NCI-H748 (cell line): ENCODE data around the gene C12orf60.
"Not testable (repeated sequence)": the region's sequence is repeated elsewhere in the genome, so short reads cannot be mapped to it uniquely, and the experiment has no call there.

Experiments used
- DNase-seq: peaks from one replicate; lab custom pipeline; 2025; ENCODE audit not compliant: unreplicated experiment; lab: John Stamatoyannopoulos, UW

Gene C12orf60, protein sequence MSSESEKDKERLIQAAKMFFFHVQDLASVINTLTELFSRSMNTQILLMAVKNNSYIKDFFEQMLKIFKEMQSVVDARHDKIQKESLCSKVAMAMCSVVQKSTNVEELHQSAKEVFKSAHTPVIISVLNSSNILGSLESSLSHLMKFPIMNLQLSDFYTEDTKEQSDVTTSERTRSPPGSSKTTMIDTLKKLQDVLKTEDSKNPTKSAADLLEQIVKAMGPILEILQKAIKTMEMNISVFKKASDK

DNA sequence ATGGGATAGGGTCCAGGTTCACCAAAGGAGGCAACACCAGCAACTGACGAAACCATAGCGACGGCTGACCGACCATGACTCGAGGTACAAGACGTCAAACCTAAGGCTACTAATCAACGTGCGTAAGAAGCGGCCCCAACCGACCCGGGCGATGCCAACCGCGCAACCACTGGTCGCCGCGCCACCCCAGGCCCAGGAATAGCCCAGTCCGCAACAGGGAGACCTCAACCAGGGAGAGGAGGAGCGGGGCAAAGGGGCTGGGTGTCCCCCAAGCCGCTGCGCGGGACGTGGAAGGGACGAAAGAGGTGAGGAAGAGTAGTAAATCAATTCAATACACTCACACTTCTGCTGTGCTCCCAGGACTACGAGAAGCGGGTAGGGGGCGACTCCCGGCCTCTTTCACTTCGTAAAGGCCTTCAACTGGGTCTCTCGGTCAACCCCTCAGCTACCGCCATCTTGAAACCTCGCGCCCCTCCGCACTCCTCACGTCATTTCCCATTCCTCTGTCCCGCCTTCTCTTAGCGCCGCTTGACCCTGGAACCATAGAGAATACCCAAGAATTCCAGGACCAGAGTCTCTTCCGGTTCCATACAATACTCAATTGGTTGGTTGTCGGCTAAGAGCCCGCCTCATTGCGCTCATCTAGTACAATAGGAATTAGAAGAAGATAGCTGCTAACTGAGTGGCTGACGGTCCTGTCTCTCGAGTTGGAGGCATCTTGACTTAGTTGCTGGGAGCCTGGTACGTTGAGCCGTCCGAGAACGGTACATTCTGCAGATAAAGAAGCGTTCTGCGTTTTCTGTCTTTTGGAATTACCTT is at the start of gene C12orf60, which contains the start of gene WBP11:
Gene C12orf60 (plus strand): TSS at position 660 of the 819 bp plus-strand sequence. CDS start 19,266 bp downstream, outside the sequence.
Gene WBP11 (minus strand): TSS at position 468 of the 819 bp plus-strand sequence. CDS start 2,095 bp downstream, outside the sequence.
- DNase-seq, result peak; percentile 98

DNA sequence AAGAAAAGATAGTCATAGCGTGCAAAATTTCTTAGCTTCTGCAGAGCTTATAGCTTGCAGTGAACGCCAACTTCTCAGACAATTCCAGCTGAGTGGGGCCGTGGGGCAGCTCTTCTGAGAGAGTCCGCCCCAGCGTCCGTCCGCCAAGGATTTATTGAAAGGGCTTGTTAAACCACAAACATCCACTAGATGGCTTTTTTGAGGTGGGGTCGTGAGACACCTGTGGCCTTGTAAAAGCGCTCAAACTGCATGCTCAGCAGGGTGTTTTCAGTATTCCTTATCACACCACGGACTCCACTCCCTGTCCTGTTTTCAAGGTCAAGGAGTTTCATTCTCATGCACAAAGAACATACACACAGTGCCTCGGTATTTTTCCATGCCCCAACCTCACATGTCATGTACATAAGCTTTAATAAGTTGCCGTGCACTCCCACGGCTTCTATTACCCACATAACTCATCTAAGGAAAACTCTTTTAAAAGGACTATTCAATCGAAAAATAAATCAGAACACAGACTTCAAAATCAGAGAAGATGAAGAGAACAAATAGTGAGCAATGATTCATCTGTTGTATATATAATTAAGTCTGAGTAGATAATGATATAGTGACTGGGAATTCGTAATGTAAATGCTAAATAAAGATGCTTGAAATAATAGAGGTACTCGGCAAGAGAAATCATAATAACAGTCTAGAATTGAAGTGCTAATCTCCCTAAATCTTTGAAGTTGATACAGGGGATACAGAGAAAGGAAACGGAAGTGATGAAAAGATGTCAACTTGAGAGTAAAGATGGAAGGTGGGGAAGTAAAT is 46.9 kb upstream of the C12orf60 start:
- DNase-seq, result peak; percentile 31

DNA sequence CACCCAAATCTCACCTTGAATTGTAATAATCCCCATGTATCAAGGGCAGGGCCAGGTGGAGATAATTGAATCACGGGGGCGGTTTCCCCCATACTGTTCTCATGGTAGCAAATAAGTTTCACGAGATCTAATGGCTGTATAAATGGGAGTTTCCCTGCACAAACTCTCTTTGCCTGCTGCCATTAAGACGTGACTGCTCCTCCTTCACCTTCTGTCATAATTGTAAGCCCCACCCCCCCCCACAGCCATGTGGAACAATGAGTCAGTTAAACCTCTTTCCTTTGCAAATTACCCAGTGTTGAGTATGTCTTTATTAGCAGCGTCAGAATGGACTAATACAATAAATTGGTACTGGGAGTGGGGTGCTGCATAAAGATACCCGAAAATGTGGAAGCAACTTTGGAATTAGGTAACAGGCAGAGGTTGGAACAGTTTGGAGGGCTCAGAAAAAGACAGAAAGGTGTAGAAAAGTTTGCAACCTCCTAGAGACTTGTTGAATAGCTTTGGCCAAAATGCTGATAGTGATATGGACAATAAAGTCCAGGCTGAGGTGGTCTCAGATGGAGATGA is 43.7 kb upstream of the C12orf60 start:
- DNase-seq, result not testable (repeated sequence)

DNA sequence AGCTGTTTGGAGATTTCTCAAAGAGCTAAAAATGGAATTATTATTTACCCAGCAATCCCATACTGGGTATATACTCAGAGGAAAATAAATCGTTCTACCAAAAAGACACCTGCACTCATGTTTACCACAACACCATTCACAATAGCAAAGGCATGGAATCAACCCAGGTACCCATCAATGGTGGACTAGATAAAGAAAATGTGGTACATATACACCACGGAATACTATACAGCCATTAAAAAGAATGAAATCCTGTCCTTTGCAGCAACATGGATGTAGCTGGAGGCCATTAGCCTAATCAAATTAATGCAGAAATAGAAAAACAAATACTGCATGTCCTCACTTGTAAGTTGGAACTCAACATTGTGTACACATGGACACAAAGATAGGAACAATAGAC is 38.1 kb upstream of the C12orf60 start:
- no peak for DNase-seq

DNA sequence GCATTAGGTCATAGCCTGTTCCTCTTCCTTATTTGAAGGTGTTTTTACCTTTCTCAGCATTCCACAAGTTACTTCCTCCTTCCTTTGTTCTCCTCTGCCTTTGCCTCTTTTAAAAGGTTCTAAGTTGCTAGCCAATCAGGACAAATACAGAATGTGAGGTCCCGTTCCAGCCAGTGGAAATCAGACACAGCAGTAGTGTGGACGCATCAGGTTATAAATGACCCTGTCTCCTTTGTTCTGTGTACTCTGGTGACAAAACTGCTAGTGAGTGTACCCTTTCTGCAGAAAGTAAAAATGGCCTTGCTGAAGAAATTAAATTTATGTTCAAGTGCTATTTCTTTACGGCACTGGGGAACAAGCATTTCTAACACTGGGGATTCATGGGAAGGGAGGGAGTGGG is 37.5 kb upstream of the C12orf60 start:
- not testable (repeated sequence) for DNase-seq

DNA sequence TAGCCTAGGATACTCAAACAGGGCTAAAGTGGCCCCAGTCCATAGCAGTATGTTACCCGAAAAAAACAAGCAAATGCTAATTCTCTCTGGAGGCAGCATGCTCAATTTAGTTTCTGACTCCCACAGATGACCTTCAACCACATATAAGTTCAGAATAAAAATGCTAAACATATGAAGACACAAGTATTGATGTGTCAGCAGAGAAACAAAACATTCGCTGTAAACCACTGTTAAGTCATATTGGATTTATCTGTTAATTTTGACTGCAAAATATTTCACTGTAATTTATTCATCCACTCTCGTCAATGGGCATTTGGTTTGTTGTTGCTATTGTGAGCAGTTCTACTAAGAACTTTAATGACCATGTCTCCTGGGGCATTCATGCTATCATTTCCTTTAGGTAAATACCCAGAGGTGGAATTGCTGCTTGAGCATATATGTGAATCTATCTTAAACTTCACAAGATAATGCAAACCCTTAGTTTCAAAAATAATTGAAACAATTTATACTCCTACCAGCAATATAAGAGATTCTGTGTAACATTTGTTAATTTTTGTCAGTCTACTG is 36.7 kb upstream of the C12orf60 start:
- no peak for DNase-seq

DNA sequence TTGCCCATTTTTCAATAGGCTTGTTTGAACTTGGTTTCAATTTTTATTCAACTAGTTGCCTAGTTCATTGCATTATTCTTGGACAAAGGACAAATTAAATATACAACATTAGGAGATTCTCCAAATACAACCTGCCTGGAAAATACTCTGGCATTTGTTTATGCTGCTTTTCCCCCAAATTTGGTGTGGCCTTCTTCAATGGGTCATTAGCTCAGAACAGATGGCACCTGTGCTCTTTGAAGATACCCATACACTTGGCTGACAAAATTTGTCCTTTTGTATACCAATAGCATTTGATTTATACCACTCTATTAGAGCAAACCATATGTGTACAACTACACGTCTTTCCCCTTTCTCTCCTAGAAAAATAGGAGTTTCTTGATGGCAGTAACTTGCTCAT is 35.9 kb upstream of the C12orf60 start:
- DNase-seq, result no peak

DNA sequence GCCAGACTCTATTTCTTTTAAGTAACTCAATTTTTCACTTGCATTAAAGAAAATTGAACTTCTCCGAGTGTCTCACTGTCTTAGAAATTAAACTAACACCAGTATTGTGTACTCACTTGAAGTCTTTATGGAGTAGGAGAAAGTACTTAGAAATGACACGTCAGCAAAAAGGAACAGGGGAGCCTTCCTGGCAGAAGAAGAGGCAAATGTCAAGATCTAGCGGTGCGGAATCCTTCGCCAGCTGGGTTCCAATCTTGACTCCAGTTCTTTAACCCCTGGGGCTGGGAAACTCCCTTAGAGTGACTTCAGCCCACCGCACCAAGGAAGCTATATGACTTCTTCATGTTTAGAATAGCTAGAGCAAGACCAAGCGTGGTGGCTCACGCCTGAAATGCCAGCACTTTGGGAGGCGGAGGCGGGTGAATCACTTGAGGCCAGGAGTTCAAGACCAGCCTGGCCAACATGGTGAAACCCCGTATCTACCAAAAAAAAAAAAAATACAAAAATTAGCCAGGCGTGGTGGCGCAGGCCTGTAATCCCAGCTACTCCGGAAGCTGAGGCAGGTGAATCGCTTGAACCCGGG is 34.6 kb upstream of the C12orf60 start:
- no peak for DNase-seq

DNA sequence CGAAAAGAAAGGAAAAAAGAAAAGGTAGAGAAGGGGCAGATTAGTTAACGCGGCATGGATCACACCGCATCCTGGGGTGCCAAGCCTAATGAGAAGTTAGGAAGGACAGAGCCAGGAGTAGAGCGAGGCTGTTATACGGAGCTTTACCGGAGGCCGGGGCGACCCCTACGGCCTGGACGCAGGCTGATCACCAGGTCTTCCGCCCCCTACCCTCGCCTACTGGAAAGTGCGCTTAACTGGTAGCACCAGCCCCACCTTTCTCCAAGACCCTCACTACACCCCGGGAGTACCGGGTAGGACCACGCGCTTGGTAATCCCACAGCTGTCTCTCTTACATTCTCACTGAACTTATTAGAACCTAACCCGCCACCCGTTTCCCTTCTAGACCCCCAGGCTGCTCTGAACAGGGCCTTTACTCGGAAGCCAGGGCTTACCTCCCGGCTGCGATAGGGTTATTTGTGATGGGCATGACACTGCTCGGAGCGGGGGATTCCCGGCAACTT is 34.0 kb upstream of the C12orf60 start:
- DNase-seq, result peak; percentile 49

DNA sequence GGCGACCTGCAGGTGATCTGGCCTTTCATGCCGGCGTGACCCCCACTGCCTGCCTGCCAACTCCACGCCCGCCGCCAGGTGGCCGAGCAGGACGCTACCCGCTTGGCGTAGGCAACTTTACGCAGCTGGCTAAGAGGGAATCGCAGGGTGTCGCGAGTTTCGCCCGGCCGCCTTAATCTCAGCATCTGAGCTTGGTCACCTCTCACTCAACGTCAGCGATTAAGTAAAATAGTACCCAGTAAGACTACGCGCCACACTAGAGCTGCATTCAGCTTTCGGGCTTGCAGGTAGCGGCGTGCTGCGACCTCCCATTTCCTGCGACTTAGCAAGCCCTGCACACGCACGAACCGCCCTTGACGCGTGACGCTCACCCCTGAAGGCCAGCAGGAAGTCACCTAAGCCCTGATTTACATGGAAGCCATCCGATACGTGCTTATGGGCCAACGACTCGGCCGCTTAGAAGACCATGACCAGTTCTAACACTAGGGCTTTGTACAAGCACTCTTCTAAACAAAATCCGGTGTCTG is 33.4 kb upstream of the C12orf60 start:
- peak; percentile 90 for DNase-seq

DNA sequence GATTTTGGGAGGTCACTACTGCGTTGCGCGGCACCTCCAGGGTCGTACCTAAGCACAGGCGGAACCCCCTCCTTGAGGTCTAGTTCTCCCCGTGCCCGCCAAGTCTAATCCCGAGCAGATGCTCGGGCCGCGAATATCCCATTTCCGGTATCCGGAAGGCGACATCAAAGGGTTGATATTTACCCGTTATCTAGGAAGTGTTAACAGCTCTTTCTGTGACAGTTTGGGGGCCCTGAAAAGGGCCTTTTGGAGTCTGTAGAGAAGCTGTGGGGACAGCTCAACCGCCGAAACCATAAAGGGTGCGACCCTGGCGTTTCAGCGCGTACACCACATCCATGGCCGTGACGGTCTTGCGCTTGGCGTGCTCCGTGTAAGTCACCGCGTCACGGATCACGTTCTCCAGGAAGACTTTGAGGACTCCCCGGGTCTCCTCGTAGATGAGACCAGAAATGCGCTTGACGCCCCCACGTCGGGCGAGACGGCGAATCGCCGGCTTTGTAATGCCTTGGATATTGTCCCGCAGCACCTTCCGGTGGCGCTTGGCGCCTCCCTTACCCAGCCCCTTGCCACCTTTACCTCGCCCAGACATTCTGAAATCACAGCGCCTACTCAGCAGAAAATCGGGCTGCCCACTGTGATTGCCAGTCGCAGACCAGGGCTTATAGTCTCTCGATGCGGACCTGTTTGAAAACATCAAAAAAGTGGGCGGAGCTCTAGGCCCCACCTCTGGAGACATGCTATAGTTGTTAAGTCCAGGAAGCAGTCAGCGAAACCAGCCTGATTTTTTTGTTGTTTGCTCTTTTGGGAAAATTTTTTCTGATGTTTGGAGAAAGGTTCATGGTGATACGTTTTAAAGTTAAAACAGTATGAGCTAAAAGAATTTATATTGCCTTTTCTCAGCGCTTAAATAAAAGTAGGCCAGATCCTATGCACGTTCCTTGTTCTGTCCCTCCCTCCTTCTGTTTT is 32.7 kb upstream of the C12orf60 start:
- DNase-seq, result peak; percentile 91

DNA sequence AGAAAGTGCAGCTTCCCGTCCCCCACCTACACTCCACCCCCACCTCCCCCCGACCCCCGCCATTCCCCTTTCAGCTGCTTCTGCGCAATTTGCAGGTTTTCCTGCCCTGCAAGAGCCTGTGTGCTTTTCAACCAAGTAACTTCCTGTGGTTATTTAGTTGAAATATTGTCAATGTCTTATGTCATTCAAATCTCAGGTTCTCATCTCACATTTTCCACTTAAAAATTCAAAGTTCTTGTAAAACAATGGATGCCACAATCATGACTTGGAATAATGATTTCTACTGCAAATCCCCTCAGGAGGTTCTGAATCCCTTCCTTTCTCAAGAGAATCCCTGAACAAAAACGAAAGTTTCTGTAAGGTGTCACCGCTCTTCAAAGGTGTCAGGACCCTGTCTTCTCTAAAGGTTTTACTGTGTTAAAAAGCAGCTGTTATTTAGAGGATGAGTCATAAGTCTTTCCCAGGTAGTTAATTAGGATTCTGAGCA is 31.8 kb upstream of the C12orf60 start:
- DNase-seq, result peak; percentile 17

DNA sequence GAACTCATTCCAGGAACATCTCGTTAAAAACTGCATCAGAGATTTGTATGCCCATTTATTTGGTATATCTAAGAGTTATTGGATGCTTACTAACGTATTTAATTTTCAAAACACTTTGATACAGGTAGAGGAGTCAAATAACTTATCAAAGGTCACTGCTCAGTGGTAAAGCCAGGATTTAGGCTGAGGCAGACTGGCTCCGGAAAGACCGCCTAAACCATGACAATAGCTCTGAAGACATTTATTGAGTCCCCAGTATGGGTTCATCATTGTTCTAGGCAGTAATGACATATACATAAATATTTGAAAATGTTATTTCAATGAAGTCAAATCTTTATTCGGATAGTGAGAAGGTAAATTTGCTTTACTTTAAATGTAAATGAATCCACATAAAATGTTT is 30.5 kb upstream of the C12orf60 start:
- no peak for DNase-seq

DNA sequence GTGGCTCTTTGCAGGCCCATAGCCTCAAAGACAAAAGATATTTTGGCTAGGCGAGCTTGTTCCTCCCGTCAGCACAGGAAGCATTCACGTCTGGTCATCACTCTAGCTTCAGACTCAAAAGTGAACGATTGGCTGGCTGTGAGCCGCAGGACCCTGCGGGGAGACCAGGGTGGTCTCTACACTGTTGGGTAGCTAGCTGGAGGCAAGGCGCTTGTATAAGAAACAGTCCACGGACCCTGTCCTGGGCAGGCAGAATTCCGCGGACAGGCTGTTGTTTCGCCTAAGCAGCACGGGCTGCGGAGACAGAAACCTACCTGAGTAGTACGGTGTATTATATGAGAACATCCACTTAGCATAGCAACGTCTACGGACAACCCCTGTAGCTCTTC is 29.8 kb upstream of the C12orf60 start:
- no peak for DNase-seq

DNA sequence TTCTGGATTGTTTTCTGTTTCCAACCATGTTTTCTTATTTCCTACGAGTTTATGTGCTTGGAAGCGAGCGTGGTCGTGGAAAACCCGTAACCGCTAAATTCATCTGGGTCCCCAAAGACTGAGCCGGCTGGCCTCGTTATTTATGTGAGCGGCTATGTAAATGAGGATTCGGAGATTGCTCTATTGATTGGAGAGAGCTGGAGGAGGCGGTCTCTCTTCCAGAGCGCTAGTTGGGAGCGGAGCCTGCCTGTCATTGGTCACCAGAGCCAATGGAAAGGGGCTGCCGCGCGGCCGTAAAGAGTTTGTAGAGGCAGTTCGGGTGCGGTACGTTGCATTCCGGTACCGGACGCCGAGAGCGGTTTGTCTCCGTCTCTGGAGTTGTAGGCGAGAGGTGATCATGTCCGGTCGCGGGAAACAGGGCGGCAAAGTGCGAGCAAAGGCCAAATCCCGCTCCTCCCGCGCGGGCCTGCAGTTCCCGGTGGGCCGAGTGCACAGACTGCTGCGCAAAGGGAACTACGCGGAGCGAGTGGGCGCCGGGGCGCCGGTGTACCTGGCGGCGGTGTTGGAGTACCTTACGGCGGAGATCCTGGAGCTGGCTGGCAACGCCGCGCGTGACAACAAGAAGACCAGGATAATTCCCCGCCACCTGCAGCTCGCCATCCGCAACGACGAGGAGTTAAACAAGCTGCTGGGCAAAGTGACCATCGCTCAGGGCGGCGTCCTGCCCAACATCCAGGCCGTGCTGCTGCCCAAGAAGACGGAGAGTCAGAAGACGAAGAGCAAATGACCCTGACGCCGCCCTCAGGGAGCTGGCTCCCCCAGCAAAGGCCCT is 29.2 kb upstream of the C12orf60 start:
- no peak for DNase-seq

DNA sequence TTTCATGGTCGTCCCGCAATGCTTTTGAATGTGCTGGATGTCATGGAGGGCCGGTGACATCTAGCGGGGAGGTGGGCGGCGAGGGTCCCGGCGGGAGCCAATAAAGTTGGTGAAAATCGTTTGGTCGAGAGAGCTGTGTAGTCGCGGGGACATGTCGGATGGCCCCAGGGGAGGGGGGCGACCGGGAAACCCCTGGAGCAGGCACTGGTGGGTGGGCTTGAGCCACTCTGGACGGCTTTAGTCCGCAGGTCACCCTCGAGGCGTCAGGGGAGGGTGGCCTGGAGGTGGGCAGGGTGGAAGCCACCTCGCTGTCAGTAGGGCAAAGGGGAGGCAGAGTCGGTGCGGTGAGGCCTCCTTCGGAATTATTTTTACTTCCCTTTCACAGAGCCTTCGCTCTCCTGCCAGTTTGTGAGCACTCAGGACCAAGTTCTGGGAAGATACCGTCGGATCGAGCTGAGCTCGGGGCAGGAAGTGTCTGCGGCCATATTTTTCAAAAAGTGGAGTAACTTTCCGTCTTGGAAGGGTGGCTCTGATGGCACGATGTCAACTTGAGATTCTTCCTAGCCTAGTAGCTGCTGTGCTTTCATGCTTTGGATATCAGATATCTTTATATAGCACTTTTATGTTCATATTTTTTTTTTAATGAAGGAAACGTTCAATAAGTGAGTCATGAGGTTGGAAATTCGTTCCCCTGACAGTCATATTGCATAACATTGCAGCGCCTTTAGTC is 28.4 kb upstream of the C12orf60 start:
- DNase-seq, result no peak

DNA sequence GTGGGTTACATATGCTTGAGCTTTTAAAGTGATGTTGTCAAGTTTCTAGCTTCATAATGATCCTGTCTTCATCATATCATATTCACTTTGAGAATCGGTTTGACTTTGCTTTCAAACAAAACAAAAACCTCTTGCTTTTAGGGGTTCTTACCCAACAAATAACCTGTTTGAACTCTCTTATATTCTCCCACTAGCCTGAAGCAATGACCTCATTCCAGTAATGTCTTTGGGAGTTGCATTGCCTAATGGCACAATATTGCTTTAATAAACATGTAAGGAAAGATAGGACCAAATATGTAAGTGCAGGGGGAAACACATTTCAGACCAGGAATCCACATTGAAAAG is 27.9 kb upstream of the C12orf60 start:
- no peak for DNase-seq
